GM21390 (cell line): ENCODE measurements around the gene TADA1.
"Not testable (repeated sequence)": the region's sequence is repeated elsewhere in the genome, so short reads cannot be mapped to it uniquely, and the experiment has no call there.

Experiments
- ATAC-seq: cut with Tn5 transposase; IDR thresholded peaks from one replicate; pipeline ENCODE4 v1.9.1; 2021; ENCODE audit not compliant: unreplicated experiment

The TADA1 gene

DNA sequence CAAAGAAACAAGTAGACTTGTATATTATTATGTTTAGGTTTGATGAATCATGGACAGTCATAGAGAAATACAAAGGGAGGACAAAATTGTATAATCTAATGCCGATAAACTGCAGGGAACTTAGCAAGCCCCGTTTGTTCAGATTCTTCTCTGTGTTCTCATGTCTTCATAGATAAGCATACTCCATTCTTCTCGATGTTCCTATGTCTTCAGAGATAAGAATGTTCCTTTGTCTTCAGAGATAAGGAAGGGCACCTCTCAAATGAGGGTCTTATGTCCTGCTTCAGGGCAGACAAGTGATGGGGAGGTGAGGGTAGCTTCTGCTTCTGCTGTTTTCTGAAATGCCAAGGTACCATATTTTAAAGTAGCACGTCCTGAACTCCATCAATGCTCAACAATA, 19.7 kb upstream of the TADA1 start:
- ATAC-seq: no peak

DNA sequence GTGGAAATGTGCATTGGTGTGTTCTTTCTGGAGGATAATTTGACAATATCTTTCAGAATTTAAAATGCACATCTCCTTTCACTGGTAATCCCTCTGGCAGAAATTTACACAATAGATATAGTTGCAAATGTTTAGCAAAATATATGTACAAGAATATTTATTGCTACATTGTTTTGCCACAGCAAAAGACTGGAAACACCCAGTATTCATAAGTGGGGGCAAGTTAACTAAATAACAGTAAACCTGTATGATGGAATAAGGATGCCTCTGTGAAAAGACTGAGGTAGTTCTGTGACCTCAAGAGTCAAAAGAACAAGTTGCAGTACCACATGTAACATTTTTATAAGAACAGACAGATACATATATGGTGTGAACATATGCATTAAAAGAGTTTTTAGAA, 13.7 kb upstream of the TADA1 start:
- ATAC-seq: no peak

DNA sequence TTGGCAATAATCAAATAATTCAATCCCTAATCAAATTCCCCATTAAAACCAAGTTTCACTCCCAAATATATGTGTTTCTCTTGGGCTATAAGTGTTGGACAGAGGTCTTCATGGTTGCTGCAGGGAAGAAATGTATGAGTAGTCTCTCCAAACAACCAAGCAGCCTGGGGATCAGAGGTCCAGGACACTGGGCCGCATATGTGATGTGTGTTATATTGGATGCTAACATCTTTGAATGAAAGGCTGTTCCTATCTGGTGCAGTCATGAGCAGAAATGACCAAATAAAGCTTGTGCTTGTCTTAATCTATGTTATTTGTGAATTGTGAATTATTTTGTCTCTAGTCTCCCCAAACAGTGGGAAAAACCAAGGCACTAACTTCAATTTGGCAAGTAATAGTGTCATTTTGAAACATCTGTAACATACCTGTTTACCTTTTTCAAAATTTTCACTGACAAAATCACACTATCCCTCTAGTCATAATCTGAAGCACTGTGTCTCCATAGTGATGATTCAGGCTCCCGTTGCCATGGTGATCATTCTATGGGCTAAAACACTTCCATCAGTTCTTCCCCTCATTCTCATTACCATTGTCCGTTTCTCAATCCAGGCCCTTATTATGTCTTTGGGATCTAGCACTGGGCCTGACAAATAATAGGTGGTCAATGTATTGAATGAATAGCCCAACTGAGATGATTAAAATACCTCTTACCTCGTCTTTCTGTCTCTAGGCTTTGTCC, 12.5 kb upstream of the TADA1 start:
- no peak for ATAC-seq

DNA sequence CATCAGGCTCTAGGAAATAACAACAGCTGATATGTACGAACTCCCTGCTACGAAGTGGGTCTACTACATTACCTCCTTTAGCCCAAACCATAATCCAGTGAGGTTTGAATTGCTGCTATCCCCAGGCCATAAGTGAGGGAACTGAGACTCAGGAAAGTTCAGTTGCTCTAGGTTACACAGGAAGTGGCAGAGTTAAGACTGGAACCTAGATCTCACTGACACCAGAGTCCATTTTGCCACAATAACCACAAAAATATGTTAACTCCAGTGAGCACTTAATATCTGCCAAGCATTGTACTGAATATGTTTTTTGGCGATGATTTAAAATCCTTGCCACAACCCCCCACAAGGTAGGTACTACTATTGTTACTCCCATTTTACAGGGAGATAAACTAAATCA, 8.9 kb upstream of the TADA1 start:
- ATAC-seq: no peak

DNA sequence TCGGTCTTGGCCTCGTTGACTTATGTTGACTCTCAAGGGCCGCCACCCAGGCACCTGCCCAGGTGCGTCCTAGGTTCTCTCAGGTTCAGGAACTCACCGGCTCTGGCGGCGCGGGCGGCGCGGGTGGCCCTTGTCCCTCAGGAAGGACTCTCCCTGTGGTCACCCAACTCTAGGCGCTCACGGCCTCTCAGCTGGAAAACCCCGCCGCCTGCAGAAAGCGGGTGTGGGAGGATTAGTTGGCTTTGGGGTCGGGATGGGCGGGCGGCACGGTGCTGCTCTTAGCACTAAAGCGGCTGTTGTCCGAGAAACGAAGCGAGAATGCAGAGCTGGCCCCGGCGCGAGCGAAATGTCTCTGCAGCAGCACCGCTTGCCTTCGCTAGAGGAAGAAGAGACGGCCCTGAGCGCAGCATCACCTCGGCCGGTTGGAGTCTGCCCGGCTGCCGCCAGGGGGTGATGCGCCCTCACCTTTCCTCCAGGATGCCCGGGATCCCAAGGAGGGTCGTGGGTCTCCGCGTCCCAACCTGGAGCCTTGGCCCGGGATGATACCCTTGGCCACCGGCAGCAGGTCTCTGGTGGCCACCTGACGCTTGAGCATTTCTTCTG, 8.1 kb upstream of the TADA1 start:
- peak; percentile 58 for ATAC-seq

DNA sequence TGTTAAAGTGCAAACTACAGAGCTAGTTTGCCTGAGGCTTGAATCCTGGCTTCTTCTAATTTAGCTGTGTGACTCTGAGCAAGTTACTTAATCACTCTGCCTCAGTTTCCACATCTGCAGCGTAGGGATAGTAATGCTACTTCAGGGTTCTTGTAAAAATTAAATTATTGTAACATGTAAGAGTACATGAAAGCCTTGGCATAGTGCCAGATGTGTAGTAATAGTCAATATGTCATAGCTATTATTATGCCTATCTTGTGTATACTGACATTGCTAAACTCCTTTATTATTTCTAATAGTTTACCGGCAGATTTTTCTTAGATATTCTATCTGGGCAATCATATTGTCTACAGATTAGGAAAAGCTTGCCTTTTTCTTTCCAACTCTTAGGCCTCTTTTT, 6.8 kb upstream of the TADA1 start:
- ATAC-seq: no peak

DNA sequence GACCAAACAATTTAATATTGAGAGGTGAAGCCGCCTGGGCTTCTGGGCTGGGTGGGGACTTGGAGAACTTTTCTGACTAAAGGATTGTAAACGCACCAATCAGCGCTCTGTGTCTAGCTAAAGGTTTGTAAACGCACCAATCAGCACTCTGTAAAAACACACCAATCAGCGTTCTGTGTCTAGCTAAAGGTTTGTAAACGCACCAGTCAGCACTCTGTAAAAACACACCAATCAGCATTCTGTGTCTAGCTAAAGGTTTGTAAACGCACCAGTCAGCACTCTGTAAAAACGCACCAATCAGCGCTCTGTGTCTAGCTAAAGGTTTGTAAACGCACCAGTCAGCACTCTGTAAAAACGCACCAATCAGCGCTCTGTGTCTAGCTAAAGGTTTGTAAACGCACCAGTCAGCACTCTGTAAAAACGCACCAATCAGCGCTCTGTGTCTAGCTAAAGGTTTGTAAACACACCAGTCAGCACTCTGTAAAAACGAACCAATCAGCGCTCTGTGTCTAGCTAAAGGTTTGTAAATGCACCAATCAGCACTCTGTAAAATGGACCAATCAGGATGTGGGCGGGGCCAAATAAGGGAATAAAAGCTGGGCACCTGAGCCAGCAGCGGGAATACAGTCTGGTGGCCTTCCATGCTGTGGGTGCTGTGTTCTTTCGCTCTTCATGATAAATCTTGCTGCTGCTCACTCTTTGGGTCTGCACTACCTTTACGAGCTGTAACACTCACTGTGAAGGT, 2.3 kb upstream of the TADA1 start:
- ATAC-seq: not testable (repeated sequence)

DNA sequence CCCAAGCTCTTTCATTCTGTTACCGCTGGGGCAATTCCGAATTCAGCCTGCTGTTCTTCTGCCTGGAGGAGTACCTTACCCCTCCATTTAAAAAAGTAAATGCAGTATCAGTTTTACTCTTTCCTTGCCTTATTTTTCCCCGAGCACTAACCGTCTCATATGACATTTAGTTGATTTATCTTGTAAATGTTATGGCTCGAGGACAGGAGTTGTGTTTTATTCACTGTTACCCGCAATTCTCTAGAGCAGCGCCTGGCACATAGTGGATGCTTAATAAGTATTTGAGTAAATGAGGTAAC, 425 bp upstream of the TADA1 start:
- peak; percentile 5 for ATAC-seq

DNA sequence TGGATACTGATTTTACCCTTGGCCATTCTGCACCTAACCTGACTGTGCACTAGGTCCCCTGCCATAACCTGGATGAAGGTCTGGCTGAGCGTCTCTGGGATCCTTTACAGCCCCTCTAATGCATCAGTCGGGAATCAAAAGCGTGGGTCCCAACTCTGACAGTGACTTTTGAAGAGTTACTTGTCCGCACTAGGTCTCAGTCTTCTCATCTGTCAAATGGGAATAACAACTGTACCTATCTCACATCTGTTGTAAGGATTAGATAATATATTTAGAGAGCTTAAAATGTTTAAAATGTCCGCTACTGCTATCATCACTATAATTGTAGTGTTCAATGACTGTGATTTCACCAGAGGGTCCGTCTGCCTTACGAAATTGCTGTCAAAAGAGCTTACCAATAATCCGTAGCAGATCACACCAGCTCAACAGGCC, 746 bp downstream of the TADA1 start:
- ATAC-seq: no peak

DNA sequence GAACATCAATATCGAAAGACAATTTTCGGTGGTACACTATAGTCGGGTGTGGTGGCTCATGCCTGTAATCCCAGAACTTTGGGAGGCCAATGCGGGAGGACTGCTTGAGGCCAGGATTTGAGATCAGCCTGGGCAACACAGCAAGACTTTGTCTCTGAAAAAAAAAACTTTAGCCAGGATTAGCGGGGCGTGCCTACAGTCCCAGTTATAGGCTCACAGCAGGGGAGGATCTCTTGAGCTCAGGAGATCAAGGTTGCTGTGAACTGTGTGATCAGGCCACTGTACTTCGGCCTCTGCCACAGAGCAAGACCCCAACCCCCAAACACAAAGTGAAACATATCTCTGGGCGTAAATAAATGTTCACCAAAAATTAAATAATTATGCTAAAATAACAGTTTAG, 1.6 kb downstream of the TADA1 start:
- ATAC-seq: no peak

DNA sequence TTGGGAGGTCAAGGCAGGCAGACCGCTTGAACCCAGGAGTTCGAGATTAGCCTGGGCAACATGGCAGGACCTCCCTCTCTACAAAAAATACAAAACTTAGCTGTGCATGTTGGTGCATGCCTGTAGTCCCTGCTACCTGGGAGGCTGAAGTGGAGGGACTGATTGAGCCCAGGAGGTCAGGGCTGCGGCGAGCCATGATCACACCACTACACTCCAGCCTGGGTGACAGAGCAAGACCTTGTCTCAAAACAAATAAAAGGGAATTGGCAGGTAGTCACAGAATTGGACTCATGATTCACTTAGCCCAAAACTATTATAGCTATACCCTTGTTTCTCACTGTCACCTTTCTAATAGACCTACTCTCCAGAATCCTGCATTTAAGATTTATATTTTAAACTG, 5.5 kb downstream of the TADA1 start:
- no peak for ATAC-seq

DNA sequence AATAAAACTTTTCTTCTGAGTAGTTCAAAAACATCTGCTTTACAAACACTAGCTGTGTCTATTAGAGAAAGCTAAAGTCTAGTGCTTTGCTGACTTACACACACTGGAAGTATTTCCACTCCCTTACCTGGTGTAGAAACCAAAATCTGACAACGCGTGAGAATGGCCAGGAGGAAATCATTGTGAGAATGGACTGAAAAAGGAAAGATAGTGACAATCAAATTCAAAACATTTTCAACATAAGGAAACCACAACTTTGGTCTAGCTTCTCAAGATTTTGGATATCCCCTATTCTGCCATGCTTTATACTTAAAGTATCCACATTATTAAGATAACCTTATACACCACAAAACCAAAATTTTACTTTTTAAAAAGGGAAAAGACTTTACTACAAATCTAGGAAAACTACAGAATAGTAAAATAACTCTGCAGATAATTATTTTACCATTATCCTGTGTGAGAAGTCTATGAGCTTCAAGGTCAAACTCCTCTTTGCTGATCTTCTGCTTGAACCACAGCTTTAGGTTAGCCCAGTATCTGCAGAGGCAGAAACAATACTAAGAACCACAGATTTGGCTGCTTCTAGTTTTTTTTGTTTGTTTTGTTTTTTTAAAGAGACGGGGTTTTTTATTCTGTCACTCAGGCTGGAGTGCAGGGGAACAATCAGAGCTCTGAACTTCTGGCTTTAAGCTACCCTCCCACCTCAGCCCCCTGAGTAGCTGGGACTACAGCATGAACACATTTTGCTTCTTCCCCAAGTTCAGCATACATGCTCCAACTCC, 6.6 kb downstream of the TADA1 start:
- ATAC-seq: no peak

DNA sequence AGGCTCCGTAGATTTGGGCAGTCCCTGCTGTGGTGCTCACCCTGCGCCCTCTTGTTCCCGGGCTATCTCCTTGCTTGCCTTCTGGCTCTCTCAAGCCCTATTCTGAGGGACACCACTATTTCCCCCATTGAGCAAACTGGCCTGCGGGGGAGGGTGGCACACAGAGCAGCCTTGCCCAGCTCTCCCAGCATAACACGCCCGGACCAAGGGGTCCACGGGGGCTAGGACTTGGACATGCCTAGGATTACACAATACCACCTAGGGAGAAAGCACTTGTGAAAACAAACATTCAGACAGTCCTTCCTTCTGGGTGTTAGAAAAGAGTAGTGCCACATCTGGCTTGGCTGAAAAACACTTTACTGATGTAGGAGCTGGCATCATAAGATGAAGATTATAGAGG, 7.4 kb downstream of the TADA1 start:
- ATAC-seq: no peak

DNA sequence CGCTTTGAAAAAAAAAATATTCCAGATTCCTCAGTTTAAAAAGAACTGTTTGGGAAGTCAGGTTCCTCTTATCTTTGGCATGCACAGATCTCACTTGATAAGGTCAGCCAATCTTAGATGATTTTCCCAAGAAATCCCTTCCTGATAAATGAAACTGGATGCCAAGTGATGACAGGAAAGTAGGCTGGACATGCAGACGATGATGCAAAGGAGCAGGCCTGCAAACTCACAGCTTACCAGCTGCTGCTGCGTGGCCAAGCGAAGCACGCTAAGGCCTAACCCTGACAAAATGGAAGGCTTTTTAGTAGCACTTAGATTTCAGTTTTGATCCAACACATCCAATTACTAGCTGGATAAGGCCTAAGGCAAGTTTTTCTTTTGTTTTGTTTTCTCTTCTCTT, 10.1 kb downstream of the TADA1 start:
- no peak for ATAC-seq

DNA sequence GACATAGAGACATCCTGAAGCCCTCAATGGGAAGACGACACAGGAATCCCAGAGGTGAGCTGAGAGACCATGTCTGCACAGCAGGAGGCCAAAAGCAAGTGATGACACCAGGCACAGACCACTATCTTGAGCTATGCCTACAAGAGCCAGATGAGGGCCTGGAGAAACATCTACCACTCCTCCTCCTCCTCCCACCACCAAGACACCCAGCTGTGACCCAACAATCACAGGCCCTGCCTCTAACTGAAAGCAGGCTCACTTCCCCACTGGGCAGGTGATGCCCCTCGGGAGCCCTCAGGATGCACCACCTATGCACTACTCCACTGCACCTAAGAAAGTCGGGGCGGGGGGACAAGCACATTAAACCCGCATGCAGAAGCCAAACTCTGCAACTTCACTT, 16.5 kb downstream of the TADA1 start:
- ATAC-seq: no peak

DNA sequence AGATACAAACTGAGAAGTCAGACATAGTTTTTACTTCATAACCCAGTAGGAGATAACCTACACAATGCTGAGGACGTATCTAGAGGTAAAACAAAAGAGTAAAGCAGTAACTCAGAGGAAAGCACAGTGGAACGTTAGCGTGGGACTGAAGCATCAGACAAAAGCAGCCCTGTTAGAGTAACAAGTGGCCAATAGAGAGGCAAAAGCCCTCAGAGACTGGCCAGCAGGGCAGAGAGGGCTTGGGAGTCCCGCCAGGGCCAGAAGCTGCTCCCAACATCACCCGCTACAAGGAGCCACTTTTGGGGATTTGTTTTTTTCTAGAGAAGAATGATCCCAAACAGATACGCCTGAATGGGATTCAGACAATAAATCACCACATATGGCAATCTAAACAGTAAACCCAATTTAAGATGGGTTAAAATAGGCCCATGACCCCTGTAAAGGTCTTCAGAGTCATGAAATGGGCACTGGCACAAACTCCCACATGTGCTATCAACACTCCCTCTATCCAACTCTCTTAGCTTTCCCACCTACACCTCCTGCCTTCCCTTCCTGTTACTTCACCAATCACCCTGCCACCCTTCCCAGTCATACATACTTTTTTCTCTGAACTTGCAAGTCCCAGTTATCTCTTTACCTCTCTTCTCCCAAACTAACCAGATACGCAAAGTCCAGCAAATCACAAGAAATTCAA, 17.2 kb downstream of the TADA1 start:
- no peak for ATAC-seq

DNA sequence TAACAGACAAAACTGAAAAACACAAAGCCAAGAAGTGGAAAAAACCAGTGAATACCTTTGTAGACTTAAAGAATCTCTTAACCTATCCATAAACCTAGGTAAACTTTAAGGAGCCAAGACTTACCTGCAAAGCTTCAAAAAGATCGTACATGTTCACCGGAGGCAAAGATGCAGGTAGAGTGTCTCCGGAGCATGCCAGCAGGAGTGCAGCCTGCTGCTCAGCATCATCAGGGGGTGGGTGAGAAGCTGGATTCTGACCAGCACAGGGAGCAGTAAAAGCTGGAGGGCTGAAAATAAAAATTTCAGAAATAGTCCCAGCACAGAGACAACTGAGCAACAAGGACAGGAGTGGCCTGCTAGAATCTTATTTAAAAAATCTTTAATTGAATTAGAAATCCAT, 18.1 kb downstream of the TADA1 start:
- no peak for ATAC-seq

DNA sequence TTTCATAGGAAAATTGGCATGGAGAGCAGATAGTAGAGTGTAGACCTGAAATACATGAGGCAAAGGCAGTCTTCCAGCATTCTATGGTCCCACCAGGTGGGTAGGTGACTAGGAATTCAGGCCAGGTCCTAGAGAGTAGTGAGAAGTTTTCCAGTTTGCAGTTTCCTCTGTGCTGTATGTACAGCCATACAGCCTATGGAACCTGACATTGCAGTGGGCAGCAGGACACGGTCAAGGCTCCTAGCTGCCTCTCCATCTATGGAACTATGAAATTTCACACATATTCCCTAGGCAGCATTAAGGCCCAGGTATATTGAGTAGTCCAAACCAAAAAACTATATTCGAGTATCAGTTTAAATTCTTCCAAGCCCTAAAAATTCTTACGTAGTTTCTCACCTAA, 20.5 kb downstream of the TADA1 start:
- no peak for ATAC-seq

DNA sequence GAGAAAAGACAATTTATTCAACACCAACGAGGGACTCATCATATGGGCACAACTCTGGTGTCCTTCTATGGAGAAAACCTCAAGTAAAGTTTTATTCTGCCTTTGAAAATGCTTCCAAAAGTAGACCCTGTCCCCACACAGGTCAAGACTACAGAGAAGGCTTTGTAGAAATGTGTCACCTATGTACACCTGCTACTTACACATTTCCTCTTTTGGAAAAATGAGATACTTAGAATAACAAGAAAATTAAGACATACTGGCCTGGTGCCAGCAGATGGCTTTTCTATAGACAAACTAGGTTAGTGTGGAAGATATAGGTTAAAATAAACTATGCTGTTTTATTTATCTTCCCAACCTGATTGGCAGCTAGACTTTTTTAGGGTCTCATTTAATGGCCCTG, 23.1 kb downstream of the TADA1 start:
- ATAC-seq: no peak

DNA sequence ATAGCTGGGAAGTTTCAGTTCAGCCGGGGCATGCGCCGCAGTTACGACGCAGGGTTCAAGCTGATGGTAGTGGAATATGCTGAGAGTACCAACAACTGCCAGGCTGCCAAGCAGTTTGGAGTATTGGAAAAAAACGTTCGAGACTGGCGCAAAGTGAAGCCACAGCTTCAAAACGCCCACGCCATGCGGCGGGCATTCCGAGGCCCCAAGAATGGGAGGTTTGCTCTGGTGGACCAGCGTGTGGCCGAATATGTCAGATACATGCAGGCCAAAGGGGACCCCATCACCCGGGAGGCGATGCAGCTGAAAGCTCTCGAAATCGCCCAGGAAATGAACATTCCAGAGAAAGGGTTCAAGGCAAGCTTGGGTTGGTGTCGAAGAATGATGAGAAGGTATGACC, 26.9 kb downstream of the TADA1 start:
- ATAC-seq: no peak

DNA sequence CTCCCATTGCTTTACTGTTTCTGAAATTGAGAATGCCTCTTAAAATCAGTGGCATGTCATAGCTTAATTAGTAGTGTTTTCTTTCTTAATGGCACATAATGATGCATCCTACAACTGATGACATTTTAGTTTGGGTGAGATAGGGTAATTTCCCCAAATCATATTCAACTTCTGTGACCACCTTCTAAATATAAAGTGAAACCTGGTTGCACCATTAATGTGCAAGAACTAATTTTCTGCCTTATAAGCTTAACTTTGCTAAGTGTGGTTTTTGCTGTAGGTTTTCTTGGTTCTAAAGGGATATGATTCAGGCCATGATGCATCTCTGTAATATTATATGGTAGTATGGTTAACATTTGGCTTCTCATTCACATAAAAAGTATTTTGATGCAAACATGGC, 27.9 kb downstream of the TADA1 start:
- no peak for ATAC-seq
